ENCODE data around the gene PRUNE1. TPM values are rescaled to one million over a fixed set of nuclear protein-coding genes. Genes with fewer than 3 reads are reported as not detected.

The PRUNE1 gene
- total and polyA plus RNA-seq, 2 donors from 2014 or later, result 24.0 to 25.6 TPM

- FAIRE-seq (no peak), DNase-seq (no peak)
- no peak for TF ChIP-seq CTCF (IDR thresholded peaks at IDR 0.05; ENCODE audit: borderline replicate concordance, extremely low read depth, insufficient read depth)
- Histone ChIP-seq H3K27ac (ENCODE audit: low read depth in 2 of 2, low read length in 2 of 2) (no peak overlapping the region), H3K9me3 (ENCODE audit: control insufficient read depth in 2 of 3, insufficient read depth in 1 of 3, low read length in 3 of 3) (no peaks in the 10 kb centered on the region), H3K4me1 (ENCODE audit: control insufficient read depth in 2 of 3, insufficient read depth in 2 of 3, low read depth in 1 of 3, low read length in 3 of 3) (peaks cover 3 to 19% (median 14%) of the 10 kb centered on the region in 3 donors), H3K9ac (ENCODE audit: low read length in 3 of 3) (no peak overlapping the region), H3K36me3 (ENCODE audit: control insufficient read depth in 2 of 3, insufficient read depth in 3 of 3, low read length in 3 of 3) (no peaks in the 10 kb centered on the region), H3K4me3 (ENCODE audit: low read length in 3 of 3) (no peak overlapping the region), H3K27me3 (ENCODE audit: control insufficient read depth, insufficient read depth, low read length) (no peaks in the 10 kb centered on the region)
- intact Hi-C loops (cut with DNase I), result no loop called here
These were observed 3.1 kb downstream of the PRUNE1 start for GRCh38 chr1:151011154-151011850.

- DNase-seq, result peak in 2 of 5 donors; percentile 42 to 62
- H3K4me1 ChIP-seq (ENCODE audit: control insufficient read depth in 2 of 3, insufficient read depth in 2 of 3, low read depth in 1 of 3, low read length in 3 of 3), result peaks cover 2 to 14% (median 8%) of the 10 kb centered on the region in 3 donors
These were observed 4.6 kb downstream of the PRUNE1 start for GRCh38 chr1:151012684-151013471.

GRCh38 chr1:151013518-151013917 lies 5.3 kb downstream of the PRUNE1 start:
- peak overlapping the region; percentile 47 to 76 for H3K27ac ChIP-seq (ENCODE audit: low read depth in 2 of 2, low read length in 2 of 2)
- intact Hi-C loops (cut with DNase I), result no loop called here
- H3K4me1 ChIP-seq (ENCODE audit: control insufficient read depth in 2 of 3, insufficient read depth in 2 of 3, low read depth in 1 of 3, low read length in 3 of 3), result peaks cover 0 to 14% (median 7%) of the 10 kb centered on the region in 3 donors

More at GRCh38 chr1:151012684-151013471, 4.6 kb downstream of the PRUNE1 start:
- Histone ChIP-seq H3K27me3 (ENCODE audit: control insufficient read depth, insufficient read depth, low read length) (no peaks in the 10 kb centered on the region), H3K36me3 (ENCODE audit: control insufficient read depth in 2 of 3, insufficient read depth in 3 of 3, low read length in 3 of 3) (peaks cover 0 to 3% (median 0%) of the 10 kb centered on the region in 3 donors), H3K9ac (ENCODE audit: low read length in 3 of 3) (no peak overlapping the region), H3K4me3 (ENCODE audit: low read length in 3 of 3) (peak overlapping the region in 2 of 3 donors; percentile 6 to 9), H3K27ac (ENCODE audit: low read depth in 2 of 2, low read length in 2 of 2) (peak overlapping the region; percentile 47 to 76), H3K9me3 (ENCODE audit: control insufficient read depth in 2 of 3, insufficient read depth in 1 of 3, low read length in 3 of 3) (no peaks in the 10 kb centered on the region)
- no peak for TF ChIP-seq CTCF (IDR thresholded peaks at IDR 0.05; ENCODE audit: borderline replicate concordance, extremely low read depth, insufficient read depth)
- intact Hi-C loops (cut with DNase I), result no loop called here
- no peak for FAIRE-seq

More at GRCh38 chr1:151013518-151013917, 5.3 kb downstream of the PRUNE1 start:
- Histone ChIP-seq H3K4me3 (ENCODE audit: low read length in 3 of 3) (peak overlapping the region in 2 of 3 donors; percentile 6 to 9), H3K36me3 (ENCODE audit: control insufficient read depth in 2 of 3, insufficient read depth in 3 of 3, low read length in 3 of 3) (peaks cover 0 to 8% (median 5%) of the 10 kb centered on the region in 3 donors), H3K9me3 (ENCODE audit: control insufficient read depth in 2 of 3, insufficient read depth in 1 of 3, low read length in 3 of 3) (no peaks in the 10 kb centered on the region), H3K9ac (ENCODE audit: low read length in 3 of 3) (peak overlapping the region in 1 of 3 donors; percentile 12), H3K27me3 (ENCODE audit: control insufficient read depth, insufficient read depth, low read length) (no peaks in the 10 kb centered on the region)
- DNase-seq (peak in 4 of 5 donors; percentile 44 to 94 (median 68)), FAIRE-seq (no peak)
- no peak for TF ChIP-seq CTCF (IDR thresholded peaks at IDR 0.05; ENCODE audit: borderline replicate concordance, extremely low read depth, insufficient read depth)
